Osteoblast (primary cell): ENCODE measurements around the gene NLRP13. TPM values are rescaled to one million over a fixed set of nuclear protein-coding genes. Genes with fewer than 3 reads are reported as not detected.
"Not testable (repeated sequence)": the region's sequence is repeated elsewhere in the genome, so short reads cannot be mapped to it uniquely, and the experiment has no call there.

Experiments
- DNase-seq: peaks from one replicate; pipeline ENCODE4 v3.0.0; 2011; ENCODE audit warnings: low spot score, mixed read lengths; ENCODE audit not compliant: insufficient read length; ENCODE audit errors: missing footprints
- H2AFZ ChIP-seq: 2 replicates; pipeline ENCODE4 v1.6.0; 2011; ENCODE audit warnings: mild to moderate bottlenecking, low read length
- H3K27ac ChIP-seq: 2 replicates; pipeline ENCODE4 v1.5.1; 2011; ENCODE audit warnings: mild to moderate bottlenecking, low read depth, low read length, moderate library complexity
- H3K27me3 ChIP-seq: 2 replicates; pipeline ENCODE4 v1.6.0; 2012; ENCODE audit warnings: mild to moderate bottlenecking, control low read depth, inconsistent platforms, low read length, moderate library complexity; ENCODE audit not compliant: insufficient read depth
- H3K36me3 ChIP-seq: 2 replicates; pipeline ENCODE4 v1.5.1; 2011; ENCODE audit warnings: mild to moderate bottlenecking, low read length, control low read depth, moderate library complexity; ENCODE audit not compliant: insufficient read depth
- H3K4me1 ChIP-seq: 2 replicates; pipeline ENCODE4 v1.5.1; 2011; ENCODE audit warnings: mild to moderate bottlenecking, low read length, control low read depth, moderate library complexity; ENCODE audit not compliant: insufficient read depth
- H3K4me2 ChIP-seq: 2 replicates; pipeline ENCODE4 v1.6.0; 2011; ENCODE audit warnings: mild to moderate bottlenecking, low read length; ENCODE audit not compliant: insufficient read depth
- H3K4me3 ChIP-seq: fragments of 200-600 bp; sonication (generic); 3 replicates; pipeline ENCODE4 v1.5.1; 2012; ENCODE audit warnings: mild to moderate bottlenecking, low read length, inconsistent platforms; ENCODE audit not compliant: insufficient read depth
- H3K79me2 ChIP-seq: 2 replicates; pipeline ENCODE4 v1.6.0; 2012; ENCODE audit warnings: mild to moderate bottlenecking, low read length, control low read depth, inconsistent platforms; ENCODE audit not compliant: insufficient read depth
- H3K9me3 ChIP-seq: 2 replicates; pipeline ENCODE4 v1.5.1; 2011; ENCODE audit warnings: low read depth, low read length, control low read depth
- H4K20me1 ChIP-seq: 2 replicates; pipeline ENCODE4 v1.6.0; 2012; ENCODE audit warnings: mild to moderate bottlenecking, low read length, control low read depth; ENCODE audit not compliant: insufficient read depth
- total RNA-seq: library from RNA; depleted of rRNA; stranded (reverse); fragments of >200 nt; gene quantifications from 2 replicates; pipeline ENCODE4 v1.2.3, GENCODE V29; 2012
- TF ChIP-seq, protein P1 (sequence below): IDR thresholded peaks from 2 replicates; pipeline ENCODE4 v1.5.1; 2011; ENCODE audit warnings: mild to moderate bottlenecking, low read depth, low read length, moderate library complexity; ENCODE audit errors: extremely low read depth

The NLRP13 gene
- total RNA-seq, 1 donor: not detected

DNA sequence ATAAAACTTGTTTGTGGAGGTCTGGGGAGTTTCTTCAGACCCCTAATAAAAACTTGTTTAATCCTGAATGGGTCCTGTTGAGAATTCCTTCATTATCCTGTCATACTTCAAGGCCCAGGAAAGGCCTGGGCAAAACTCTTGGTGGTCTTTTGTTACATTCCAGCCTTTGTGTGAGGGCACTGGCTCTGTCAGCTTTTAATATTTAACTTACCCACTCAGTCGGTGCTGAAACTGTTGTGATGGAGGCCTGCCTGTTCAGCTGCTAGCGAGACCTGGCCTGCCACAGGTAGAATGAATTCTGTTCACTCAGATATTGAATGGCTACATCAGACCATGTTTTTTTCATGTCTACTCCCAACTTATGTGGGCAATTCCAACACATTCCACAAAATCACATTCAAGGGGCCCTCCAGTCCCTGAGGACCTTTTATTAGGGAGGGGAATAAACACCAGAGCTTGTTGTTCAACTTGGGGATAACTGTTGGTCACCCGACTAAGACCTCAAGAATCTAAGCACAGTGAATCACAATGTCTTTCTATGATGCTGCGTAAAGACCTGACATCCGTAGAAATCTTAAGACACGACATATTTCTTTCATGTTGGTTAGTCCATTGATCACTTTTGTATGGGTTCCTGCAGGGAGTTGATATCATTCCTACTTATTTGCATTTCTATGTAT is 28.0 kb upstream of the NLRP13 start:
- Histone ChIP-seq H3K4me1 (no peaks in the 10 kb centered on the region), H4K20me1 (no peaks in the 10 kb centered on the region), H3K9me3 (no peaks in the 10 kb centered on the region), H2AFZ (no peak overlapping the region), H3K36me3 (no peaks in the 10 kb centered on the region), H3K4me3 (no peak overlapping the region), H3K79me2 (no peaks in the 10 kb centered on the region), H3K27ac (no peak overlapping the region), H3K4me2 (no peak overlapping the region), H3K27me3 (no peaks in the 10 kb centered on the region)
- TF ChIP-seq, protein P1, sequence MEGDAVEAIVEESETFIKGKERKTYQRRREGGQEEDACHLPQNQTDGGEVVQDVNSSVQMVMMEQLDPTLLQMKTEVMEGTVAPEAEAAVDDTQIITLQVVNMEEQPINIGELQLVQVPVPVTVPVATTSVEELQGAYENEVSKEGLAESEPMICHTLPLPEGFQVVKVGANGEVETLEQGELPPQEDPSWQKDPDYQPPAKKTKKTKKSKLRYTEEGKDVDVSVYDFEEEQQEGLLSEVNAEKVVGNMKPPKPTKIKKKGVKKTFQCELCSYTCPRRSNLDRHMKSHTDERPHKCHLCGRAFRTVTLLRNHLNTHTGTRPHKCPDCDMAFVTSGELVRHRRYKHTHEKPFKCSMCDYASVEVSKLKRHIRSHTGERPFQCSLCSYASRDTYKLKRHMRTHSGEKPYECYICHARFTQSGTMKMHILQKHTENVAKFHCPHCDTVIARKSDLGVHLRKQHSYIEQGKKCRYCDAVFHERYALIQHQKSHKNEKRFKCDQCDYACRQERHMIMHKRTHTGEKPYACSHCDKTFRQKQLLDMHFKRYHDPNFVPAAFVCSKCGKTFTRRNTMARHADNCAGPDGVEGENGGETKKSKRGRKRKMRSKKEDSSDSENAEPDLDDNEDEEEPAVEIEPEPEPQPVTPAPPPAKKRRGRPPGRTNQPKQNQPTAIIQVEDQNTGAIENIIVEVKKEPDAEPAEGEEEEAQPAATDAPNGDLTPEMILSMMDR: no peak
- no peak for DNase-seq

DNA sequence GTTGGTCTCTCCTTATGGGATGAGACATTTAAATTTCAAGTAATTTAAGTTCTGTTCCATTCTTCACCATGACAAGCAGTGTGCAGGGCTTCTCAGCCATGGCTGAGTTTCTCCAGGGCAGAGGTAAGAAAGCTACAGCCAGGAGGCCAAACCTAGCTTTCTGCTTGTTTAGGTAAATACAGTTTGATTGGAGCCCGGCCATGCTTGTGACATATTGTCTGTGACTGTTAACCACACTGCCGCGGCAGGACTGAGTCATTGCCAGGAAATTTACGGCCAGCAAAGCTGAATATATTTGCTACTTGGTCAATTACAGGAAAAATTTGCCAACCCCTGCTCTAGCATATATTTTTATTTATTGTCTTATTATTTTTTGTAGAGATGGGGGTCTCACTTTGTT is 26.2 kb upstream of the NLRP13 start:
- TF ChIP-seq, protein P1: no peak
- no peak overlapping the region for H3K4me3 ChIP-seq
- no peaks in the 10 kb centered on the region for H4K20me1 ChIP-seq
- H2AFZ ChIP-seq: no peak overlapping the region
- H3K27ac ChIP-seq: no peak overlapping the region
- no peaks in the 10 kb centered on the region for H3K4me1 ChIP-seq
- no peaks in the 10 kb centered on the region for H3K9me3 ChIP-seq
- H3K79me2 ChIP-seq: no peaks in the 10 kb centered on the region
- no peak overlapping the region for H3K4me2 ChIP-seq
- no peaks in the 10 kb centered on the region for H3K27me3 ChIP-seq
- no peak for DNase-seq
- H3K36me3 ChIP-seq: no peaks in the 10 kb centered on the region

DNA sequence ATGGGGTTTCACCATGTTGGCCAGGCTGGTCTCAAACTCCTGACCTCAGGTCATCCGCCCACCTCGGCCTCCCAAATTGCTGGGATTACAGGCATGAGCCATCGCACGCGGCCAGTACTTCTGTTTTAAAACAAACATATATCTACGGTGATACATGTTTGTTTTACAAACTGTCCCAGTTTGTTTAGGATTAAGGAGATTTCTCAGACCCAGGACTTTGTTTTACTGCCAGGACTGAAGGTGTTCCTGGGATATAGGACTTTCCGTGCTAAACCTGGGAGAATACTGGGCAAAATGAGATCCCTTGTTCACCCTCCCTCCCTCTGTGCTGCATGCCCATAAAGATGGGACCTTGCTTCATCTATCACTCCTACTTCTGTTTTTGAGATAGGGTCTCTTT is 24.3 kb upstream of the NLRP13 start:
- Histone ChIP-seq H3K9me3 (no peaks in the 10 kb centered on the region), H3K27me3 (no peaks in the 10 kb centered on the region), H3K4me1 (no peaks in the 10 kb centered on the region), H4K20me1 (no peaks in the 10 kb centered on the region), H3K79me2 (no peaks in the 10 kb centered on the region), H3K27ac (no peak overlapping the region), H3K4me2 (no peak overlapping the region), H3K36me3 (no peaks in the 10 kb centered on the region), H2AFZ (no peak overlapping the region), H3K4me3 (no peak overlapping the region)
- no peak for DNase-seq
- TF ChIP-seq, protein P1: no peak

DNA sequence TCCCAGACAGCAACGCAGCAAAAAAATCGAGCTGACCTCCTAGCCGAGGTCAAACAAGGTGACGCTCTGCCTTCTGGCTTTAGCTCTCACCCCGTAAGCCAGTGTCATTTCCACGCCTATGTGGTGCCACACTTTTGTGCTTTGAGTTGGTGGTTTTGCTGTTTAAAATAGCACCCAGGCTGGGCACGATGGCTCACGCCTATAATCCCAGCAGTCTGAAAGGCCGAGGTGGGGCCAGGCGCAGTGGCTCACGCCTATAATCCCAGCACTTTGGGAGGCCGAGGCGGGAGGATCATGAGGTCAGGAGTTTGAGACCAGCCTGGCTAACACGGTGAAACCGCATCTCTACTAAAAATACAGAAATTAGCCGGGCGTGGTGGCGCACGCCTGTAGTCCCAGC is 18.4 kb upstream of the NLRP13 start:
- not testable (repeated sequence) for H3K27ac ChIP-seq, H3K79me2 ChIP-seq, DNase-seq, H3K4me2 ChIP-seq, H3K4me3 ChIP-seq, H4K20me1 ChIP-seq, H3K27me3 ChIP-seq, H3K4me1 ChIP-seq, H2AFZ ChIP-seq, H3K9me3 ChIP-seq, H3K36me3 ChIP-seq
